Fibroblast of skin of back (primary cell): ENCODE measurements around the gene LRRN1. TPM values are rescaled to one million over a fixed set of nuclear protein-coding genes. Genes with fewer than 3 reads are reported as not detected.

ENCODE experiments used
- DNase-seq: peaks from one replicate; pipeline ENCODE4 v3.0.0-alpha.2; 2013
- polyA plus RNA-seq, 2 experiments: library from polyadenylated mRNA; unstranded; fragments of 120-200 nt; gene quantifications; one replicate each; pipeline ENCODE4 v1.2.1, GENCODE V29; 2013; ENCODE audit not compliant: insufficient read length in 2 of 2

Gene LRRN1
- polyA plus RNA-seq (2013, experiment 1 of 2; ENCODE audit: insufficient read length), result 0.26 TPM
- 0.29 TPM for polyA plus RNA-seq (2013, experiment 2 of 2; ENCODE audit: insufficient read length)

DNA sequence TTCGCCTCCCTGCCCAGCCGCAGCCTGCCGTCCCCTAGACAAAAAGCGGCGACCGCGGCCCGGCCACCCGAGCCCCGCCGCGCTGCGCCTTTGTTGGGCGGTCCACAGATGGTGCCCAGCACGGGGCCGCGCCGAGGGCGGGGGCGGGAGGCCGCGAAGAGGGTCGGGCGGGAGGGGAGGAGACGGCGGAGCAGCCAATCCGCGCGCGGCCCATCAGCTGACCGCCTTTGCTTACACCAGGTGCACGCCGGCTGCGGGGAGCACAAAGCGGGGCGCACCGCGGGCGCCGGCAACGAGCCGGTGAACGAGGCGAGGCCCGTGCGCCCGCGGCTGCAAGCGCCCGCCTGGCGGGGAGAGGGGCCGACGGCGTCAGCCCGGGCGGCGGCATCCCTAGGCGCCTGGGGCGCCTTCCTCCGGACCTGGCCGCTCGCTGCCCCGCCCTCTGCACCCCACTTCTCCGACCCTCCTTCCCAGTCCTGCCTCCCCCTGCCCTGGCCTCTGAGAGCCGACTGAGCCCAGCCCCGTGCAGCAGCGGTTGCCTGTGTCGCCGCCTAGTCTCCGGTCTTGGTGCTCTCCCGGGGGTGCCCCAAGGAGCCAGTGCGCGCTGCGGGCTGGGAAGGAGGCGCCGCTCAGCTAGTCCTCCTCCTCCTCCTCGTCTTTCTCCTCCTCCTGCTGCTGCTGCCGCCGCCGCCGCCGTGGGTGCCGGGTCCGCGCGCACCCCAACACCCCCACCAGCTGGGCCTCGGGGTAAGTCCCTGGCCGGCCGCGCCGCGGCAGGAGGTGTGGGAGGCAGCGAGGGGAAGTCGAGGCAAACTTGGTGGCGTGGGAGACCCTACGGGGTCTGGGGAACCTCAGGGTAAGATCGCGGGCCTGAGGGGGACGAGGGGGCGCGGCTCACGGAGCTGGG is at the start of gene LRRN1:
TSS of gene LRRN1 (plus strand) at position 259 of the 907 bp plus-strand sequence. CDS start 45,211 bp downstream, outside the sequence.
- peak; percentile 12 for DNase-seq

DNA sequence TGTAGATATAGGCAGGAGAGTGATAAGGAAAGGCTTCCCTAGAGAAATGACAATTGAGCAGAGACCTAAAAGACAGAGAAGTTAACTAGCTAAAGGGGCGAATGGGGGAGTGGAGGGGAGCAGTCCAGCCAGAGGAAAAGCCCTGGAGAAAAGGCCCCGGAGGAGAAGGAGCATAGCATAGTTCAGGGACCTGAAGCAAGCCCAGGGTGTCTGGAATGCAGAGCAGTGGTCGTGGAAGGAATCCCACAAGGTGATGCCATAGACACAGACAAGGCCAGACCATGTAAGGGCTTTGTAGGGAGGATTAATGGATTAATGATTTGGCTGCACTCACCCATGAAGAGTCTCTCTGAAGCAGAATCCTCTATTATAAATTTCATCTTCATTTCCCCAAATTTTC is 45.8 kb upstream of the LRRN1 start:
- DNase-seq, result no peak

DNA sequence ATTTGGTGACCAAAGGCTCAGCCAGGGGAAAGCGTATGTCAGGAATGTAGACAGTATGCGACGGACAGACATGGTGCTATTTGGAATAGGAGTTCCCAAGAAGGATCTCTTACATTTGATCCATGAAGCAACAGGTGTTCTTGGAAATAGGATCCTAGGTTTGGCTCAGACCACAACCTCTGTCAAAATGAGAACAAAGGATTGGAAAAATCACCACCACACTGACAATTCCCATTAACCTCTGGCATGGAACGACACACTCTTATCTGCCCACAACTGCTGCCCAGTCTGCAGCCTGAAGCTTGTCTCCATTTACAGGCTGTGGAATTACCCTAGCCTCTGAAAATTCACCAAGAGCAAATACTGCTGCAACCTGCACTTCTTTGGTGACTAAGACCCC is 33.6 kb upstream of the LRRN1 start:
- no peak for DNase-seq

DNA sequence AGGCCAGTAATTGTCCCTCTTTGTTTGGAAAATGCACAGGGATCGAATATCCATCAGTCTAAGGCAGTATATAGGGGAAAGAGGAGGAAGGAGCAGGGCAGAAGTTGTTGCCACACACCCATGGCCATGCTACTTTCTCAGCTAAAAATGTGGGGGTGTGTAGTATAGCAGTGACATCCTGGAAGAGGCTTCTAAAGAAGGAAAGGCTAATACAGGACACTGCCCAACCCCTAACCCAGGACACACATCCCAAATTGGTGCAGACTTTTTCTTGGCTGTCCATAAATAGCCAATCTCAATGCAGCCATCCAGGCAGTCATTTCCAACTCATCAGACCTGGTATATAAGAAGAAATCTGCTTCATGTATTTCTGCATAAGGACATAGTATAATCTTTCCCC is 33.1 kb upstream of the LRRN1 start:
- DNase-seq, result no peak

DNA sequence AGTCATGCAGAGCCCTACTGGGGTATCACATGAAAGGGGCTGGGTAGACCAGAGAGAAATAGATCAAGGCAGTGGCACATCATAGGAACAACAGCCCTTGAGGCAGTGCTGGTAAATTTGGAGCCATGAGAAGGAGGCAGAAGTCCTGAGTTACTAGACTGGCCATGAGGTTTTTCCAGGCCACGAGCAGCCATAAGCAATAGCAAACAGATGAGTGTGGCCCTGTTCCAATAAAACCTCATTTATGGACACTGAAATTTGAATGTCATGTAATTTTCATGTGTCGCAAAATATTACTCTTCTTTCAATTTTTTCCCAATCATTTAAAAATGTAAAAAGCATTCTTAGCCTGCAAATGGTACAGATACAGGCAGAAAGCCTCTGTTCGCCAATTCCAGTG is 28.1 kb upstream of the LRRN1 start:
- DNase-seq, result no peak

DNA sequence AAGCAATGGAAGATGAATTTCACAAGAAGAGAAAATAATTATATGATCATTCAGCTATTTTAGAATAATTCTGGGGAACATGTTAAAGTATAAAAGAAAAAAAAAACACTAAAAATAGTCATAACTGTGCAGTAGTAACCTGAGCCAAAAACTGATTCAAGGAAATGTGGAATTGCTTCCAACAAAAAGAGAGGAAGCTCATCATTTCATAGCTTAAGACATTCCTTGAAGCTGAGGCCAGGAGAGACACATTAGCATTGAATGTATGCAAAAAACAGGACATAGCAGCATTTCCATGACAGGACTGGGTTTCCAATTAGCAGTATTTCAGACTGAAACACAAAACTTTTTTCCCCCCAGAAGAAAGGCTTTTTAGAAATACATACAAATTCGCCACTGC is 27.7 kb upstream of the LRRN1 start:
- no peak for DNase-seq

DNA sequence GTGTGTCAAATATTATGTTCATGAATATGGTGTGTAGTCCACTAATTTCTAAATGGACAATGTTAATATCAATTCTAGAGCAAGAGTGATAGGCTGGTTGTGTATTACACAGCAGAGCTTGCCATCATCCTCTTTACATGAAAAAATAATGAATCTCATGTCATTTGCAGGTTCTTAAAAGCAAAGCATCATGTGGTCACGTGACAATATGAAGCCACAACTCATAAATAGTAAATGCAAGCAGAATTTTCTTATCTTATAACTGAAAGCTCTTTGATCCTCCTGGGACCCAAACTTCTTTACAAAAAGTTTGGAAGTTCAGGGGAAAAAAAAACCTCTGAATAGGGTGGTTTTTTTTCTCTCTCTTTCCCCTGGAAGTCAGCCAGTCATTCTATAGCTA is 26.9 kb upstream of the LRRN1 start:
- no peak for DNase-seq

DNA sequence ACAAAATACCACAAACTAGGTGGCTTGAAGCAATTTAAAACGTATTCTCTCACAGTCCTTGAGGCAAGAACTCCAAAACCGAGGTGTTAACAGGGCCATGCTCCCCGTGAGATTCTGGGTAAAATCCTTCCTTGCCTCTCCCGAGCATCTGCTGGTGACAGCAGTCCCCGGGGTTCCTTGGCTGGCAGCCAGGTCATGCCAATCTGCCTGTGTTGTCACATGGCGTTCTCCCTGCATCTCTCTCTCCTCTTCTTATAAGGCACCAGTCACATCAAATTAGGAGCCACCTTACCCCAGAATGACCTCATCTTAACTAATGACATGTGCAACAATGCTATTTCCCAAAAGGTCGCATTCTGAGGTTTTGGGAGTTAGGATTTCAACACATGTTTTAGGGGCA is 26.3 kb upstream of the LRRN1 start:
- no peak for DNase-seq

DNA sequence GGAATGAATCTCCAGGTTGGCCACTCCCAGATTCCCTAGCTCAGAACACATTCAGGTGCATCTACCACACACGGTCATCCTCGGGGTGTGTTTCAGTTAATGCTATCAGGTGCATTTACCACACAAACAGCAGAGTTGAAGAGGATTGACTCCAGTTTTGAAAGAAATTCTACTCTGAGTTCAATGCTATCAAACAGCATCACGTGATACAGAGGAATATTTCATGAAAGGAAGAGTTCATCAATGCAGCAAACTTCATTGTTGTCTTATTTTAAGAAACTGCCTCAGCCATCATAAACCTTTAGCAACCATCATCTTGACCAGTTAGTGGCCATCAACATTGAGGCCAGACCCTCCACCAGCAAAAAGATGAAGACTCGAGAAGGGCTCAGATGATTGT is 22.6 kb upstream of the LRRN1 start:
- DNase-seq, result no peak

DNA sequence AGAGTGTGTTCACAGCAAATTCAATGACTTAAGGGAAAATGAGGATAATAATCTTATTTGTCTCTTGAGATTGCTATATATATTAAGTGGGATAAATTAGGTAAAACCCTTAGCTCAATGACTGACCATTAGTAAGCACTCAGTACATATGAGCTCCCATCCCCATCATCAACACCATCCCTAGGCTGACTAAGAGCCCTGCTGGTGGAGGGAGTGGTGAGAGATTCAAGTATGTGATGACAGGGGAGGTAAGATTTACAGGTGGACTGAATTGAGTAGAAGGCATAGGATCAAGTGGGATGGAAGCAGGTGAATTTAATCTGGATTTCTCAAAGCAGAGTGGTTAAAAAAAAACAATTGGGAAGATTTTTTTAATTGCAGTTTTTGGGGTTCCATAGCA is 21.0 kb upstream of the LRRN1 start:
- no peak for DNase-seq

DNA sequence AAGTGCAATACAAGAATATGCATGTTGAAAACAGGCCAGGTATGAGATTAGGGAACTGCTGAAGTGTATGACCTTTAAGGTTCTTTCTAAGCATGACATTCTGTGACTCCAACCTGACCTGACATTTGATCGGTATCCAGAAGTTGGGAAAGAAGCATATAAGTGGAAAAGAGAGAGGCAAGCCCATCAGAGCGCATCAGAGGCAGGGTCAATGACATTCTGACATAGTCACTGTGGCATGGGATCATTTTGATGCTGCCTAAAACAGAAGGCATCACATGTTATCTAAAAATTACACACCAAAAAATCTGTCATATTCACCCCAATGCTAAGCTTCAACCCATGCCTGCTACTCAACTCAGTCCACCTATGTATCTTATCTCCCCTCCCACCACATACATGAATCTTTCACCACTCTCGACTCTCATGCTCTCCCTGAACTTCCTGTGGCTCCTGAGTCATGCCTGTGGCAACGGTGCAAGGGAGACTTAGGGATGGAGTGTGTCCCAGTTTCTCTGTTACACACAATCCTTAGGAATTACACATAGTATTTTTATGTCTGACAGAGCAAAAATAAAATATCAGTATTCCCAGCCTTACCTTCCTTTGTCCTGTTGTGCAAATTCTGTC is 20.5 kb upstream of the LRRN1 start:
- DNase-seq, result peak; percentile 17

DNA sequence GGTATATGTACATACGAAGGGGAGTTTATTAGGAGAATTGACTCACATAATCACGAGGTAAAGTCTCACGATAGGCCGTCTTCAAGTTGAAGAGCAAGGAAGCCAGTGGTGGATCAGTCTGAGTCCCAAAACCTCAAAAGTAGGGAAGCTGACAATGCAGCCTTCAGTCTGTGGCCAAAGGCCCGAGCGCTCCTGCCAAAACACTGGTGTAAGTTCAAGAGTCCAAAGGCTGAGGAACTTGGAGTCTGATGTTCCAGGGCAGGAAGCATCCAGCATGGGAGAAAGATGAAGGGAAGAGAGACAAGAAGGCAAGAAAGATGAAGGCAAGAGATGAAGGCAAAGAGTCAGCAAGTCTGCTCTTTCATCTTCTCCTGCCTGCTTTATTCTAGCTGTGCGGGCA is 16.8 kb upstream of the LRRN1 start:
- DNase-seq, result no peak

DNA sequence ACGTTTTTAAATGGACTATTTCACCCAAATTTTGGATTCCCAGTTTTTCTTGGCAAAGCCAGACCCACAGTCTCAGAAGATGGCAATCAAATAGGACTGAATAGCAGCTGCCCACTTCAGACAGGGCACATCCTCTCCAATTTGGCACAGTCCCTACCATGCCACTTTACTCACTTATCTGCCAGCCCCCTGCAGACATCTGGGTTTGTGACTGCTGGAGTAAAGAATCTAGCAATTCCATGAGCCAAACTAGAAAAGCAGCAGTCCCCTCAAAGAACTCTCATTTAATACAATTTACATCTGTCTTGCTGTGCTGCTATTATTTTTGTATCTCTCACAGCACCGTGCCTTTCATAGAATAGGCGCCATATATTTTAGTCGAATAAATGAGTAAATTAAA is 16.0 kb upstream of the LRRN1 start:
- DNase-seq, result no peak

DNA sequence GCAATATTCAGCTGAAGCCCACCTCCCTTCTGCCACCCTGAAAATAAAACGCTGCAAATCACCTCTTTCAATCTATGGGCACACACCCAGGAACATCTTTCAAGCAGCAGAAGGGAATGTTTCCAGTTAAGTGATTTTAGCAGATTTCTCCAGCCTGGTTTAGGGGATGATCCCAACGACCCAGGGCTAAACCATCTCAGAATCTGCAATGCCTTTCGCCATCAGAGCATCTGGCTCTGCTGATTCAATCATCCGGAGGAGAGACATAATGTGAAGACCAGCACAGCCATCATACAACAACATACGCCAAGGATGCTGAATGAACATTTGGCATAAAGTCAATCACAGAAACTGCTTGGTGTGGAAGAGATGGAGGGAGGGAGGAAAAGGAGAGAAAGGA is 15.5 kb upstream of the LRRN1 start:
- no peak for DNase-seq

DNA sequence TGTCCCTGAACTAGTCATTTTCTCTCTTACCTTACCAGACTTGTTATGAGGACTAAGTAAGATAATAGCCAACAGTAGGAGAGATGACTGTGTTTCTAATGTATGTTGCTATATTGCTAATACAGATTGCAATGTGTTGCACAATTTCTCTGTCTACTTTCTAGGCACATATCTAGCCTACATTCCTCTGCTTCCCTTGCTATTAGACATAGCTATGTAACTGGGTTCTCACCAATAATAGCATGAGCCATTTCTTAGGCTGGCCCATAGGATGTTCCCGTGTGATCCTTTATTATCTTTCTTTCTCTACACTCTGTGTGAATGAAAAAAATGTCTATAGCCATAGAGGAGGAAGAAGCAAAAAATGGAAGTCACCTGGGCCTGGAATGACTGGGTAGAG is 6.8 kb upstream of the LRRN1 start:
- DNase-seq, result peak; percentile 7

DNA sequence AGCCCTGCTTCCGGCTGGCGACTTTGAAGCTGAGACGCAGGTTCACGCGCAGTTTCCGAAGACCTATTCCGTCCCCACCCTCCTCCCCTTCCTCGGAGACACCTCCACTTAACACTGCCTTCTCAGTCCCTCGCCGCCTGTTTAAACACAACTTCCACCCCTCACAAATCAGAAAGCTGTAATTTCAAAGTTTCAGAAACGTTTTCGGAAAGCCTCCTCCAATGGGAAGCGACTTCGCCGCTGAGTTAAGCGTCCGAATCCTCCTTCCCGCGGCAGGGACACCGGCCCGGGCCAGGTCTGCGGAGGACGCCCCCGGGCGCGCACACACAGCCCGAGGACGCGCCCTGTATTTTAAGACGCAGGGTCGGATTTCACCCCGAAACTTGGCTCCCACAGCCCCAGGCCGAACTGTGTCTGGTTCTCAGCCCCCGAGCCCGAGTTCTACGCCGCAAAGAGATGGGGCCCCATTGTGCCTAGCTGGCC is 559 bp upstream of the LRRN1 start:
- DNase-seq, result no peak

DNA sequence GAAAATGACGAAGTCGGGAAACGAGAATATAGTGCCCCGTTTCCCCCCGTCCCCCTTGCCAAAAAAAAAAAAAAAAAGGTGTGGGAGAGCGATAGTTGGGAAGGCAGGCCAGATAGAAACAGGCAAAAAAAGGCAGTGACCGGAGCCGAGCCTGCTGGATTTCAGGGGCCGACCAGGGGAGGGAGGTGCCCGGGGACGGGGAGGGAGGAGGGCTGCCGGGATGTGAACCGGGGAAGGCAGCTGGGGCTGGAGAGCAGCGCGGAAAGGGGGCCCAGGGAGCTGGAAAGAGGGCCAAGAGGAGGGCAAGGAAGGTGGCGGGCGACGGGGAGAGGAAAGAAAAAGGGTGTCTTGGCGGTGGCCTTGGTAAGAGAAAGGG is 837 bp downstream of the LRRN1 start:
- no peak for DNase-seq

DNA sequence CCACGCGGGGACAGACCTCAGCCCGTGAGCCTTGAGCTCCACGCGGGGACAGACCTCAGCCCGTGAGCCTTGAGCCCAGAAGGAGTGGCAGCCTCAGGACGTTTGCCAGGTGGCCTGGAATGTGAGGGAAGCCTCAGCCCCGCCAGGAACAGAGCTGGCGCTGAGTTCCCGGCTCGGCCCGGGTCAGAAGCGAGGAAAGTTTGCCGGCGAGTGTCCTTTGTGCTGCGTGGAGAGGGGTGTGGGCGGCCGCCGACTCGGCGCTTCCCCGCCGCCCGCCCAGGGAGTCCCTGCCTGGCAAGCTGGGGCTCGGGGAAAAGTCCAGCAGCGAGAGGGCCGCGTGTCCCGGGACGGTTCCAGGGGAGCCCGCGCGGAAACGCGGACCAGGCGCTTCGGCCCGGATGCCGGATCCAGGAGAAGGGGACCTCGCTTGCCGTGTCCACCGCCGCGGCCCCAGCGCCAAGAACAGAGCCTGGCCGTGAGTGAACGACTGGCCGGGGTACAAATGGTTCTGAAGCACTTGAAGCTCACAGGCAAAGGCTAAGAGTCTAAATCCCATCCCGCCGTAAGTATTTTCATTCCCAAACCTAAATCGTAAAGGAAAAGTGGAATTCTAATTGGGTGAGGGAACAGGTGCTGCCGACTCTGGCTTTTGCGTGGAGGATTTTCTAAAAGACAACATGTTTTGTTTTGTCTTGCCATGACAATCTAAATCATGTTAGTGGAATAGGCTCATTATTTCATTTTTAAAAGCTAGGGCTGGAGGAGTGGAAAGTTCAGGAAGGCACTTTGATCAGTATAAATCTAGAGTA is 1.7 kb downstream of the LRRN1 start:
- no peak for DNase-seq

DNA sequence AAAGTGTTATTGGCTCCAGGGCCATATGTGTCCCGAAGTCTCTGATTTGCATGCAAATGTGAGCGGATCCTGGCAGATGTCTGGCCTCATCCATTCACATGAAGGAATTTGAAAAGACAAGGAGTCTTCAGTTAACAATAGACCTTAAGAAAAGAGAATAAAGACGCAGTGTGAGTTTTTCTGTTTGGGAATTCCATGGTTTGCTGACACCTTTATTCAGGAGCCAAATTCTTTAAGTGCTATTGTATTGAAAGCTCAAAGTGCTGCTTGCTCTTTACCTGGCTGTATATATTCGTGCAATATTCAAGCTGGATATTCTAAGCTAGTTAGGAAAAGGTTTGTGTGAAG is 2.2 kb downstream of the LRRN1 start:
- no peak for DNase-seq

DNA sequence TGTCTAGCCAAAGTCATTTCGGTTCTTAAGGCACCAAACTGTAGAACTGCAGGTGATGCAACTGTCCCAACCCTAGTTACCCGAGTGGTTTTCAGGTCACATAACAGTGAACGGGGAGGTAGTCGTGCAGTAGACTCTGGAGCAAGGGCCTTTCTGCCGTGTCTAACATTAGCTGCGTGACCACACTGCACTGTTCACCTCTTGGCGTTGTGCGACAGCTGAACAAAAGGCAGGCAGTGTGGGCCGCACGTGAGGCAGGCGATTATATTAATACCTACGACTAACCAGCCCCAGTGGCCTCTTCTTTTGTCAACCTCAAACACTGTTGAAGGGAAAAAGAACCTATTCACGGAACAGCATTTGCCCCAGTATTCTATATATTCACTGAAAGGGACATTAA is 2.8 kb downstream of the LRRN1 start:
- no peak for DNase-seq

DNA sequence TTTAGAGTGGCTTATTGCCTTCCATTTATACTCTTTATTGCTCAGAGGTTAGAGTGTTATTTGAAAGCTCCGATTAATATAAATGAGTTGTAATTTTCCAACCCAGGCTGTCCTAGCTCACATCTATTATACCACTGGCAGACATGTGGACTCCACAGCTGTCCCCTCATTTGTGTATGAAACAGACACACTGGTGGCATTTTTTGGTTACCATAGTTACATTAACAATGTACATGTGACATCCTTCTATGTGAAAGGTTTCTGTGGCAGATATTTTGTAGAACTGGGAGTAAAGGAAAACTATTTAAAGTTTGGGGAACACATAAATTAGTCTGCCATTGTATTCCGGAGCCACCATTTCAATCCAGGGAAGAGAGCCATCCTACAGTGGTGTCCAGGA is 5.3 kb downstream of the LRRN1 start:
- DNase-seq, result no peak

DNA sequence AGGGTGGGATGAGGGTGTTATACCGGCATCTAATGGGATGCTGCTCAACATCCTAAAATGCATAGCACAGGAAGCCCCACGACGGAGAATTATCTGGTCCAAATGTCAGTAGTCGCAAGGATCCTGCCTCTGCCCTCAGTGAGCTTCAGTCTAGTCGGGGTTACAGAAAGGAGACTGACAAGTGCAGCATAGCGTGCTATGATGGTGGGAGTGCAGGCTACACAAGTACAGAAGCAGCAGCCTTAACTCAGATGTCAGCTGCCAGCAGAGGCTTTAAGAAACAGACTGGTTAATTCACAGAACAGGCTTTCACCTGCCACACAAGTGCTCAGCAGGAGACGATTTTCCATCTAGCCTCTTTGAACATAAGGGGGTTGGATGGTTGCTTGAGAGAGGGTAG is 6.9 kb downstream of the LRRN1 start:
- no peak for DNase-seq

DNA sequence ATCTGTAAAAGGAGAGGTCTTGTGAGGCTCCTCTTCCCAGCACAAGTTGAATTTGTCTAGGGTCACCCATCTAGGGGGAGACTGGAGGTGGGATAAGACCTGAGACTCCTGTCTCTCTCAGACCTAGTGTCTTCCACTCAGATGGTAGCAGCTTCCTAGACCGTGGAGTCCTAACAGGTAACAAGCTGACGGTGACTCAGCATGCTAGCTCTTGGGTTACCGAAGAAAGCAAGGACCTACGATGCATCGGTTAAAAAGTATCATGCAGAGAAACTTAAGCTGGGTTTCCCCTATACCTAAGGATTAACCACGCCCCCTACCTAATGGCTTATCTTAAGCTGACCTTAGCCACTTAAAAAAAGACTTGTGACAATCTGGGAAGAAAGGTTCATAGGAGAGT is 7.6 kb downstream of the LRRN1 start:
- DNase-seq, result no peak
